GM10248 (cell line): ENCODE data around the gene WDFY2.

Source experiments
- CTCF ChIA-PET: fragments of 300-600 bp; sonication (Branson Sonifier 250); formaldehyde crosslinking; extraction: SDS; loops from one replicate; lab custom pipeline; 2021; ENCODE audit warnings: antibody characterized with exemption; lab: Yijun Ruan, JAX
- POLR2A ChIA-PET: fragments of 350-650 bp; sonication (Branson Sonifier 250); formaldehyde crosslinking; extraction: SDS; loops from one replicate; lab custom pipeline; 2020; ENCODE audit warnings: antibody characterized with exemption; lab: Yijun Ruan, JAX
- DNase-seq: peaks from one replicate; pipeline ENCODE4 v3.0.0; 2012; ENCODE audit errors: extremely low spot score
- CTCF ChIP-seq: IDR thresholded peaks from 2 replicates; pipeline ENCODE4 v1.5.1; 2012; ENCODE audit warnings: mild to moderate bottlenecking, low read depth; ENCODE audit errors: extremely low read depth, missing control alignments, control extremely low read depth

The WDFY2 gene

DNA sequence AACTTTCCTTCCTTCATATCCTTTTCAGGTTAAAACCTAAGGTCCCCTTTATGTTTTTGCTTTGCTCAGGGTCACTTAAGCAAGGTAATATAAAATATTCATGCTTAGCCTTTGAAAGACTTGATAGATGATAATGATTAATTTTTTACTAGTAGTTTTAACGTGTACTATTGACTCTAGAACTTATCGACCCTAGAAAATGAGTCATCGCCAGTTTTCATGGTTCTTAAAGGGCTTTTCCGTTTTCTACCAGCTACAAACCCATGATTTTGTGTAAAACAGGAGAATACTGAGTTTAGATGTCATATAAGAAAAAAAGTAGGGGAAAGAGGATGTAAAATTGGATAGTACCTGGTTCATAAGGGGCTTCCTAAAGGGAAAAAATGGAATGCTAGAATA is 144.0 kb downstream of the WDFY2 start:
- DNase-seq = no peak
- CTCF ChIA-PET = interaction anchor here (0.8 kb wide), 1 partner anchor 11 kb away, joined by 3 read pairs; no protein-coding TSS in a partner anchor
- no peak for TF ChIP-seq CTCF
- POLR2A ChIA-PET = no interaction called here

DNA sequence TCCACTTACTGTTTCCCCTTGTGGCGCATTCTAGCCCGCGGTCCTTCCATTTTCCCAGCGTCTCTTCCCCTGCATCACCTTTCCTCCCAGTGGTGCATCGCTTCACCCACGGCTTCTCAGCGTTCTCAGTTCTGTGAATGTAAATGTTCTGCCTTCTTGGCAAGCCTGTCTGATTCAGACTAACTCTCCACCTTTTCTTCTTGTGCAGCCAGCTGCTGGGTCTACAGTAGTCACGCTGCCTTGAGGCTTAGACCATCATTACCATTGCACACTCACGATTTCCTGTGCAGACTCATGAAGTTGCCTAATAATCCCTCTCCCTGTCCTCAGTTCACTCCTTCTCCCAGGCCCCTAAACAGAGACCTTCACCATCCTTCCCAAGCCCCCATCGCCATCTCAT is 144.7 kb downstream of the WDFY2 start:
- DNase-seq = no peak
- CTCF ChIA-PET = no interaction called here
- POLR2A ChIA-PET = interaction anchor here (0.7 kb wide), 1 partner anchor 36 kb away, joined by 4 read pairs; no protein-coding TSS in a partner anchor
- no peak for TF ChIP-seq CTCF

DNA sequence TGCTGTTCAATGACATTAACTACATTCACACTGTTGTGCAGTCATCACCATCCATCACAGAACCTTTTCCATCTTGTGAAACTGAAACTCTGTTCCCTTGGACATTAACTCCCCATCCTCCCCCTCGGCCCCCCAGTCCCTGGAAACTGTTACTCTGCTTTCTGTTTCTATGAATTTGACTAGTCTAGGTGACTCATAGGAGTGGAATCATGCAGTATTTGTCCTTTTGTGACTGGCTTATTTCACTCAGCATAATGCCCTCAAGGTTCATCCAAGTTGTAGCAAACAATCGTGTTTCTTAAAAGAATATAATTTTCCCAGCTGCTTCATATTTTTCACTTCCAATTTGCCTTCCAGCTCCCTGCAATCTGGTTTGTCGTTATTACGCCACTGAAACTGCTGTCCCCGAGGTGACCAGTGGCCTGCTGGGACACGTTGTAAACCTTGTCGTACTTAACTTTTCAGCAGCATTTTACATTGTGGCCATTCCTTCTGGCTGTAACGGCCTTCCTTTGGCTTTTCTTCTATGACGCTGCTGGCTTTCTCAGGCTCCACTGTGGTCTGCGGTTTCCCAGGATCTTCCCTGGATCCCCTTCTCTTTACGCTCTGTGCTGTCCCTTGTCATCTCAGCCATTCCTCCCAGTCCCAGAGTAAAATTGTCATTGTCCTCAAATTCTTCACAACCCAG is 145.7 kb downstream of the WDFY2 start:
- CTCF ChIA-PET = no interaction called here
- no peak for TF ChIP-seq CTCF
- DNase-seq = no peak
- POLR2A ChIA-PET = interaction anchor here (1.5 kb wide), 1 partner anchor 277 kb away, joined by 5 read pairs; the partner anchor contains the start of gene INTS6

DNA sequence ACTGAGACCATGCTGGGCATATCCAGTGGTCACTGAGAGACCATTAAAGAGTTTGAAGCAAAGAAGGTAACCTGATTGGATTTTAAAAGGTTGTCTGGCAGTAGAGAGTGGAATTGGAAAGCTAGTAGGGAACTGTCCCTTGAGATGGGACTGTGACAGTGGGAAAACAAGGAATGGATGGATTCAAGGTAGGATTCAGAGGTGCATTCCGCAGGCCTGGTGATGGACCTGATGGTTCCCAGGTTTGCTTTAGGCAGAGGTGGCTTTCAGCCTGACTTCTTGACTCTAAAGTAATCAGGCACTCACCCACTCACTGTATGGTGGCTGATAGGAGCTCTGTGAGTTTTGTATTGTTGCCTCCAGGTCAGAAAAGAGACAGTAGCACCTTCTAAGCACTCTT is 146.7 kb downstream of the WDFY2 start:
- TF ChIP-seq CTCF = no peak
- DNase-seq = no peak
- CTCF ChIA-PET = interaction anchor here (1.0 kb wide), 1 partner anchor 38 kb away, joined by 3 read pairs; no protein-coding TSS in a partner anchor
- POLR2A ChIA-PET = interaction anchor here (1.5 kb wide), 1 partner anchor 278 kb away, joined by 5 read pairs; the partner anchor contains the start of gene INTS6

GRCh38 chr13:51731759-51732158 is 147.5 kb downstream of the WDFY2 start:
- no peak for TF ChIP-seq CTCF
- CTCF ChIA-PET = interaction anchor here (1.0 to 1.5 kb wide), 2 partner anchors 11 to 37 kb away, joined by 3 to 5 read pairs; no protein-coding TSS in a partner anchor
- POLR2A ChIA-PET = interaction anchor here (1.5 kb wide), 1 partner anchor 279 kb away, joined by 5 read pairs; the partner anchor contains the start of gene INTS6
- no peak for DNase-seq

- CTCF ChIA-PET = interaction anchor here (1.1 to 1.5 kb wide), 3 partner anchors 11 to 144 kb away, joined by 3 read pairs; no protein-coding TSS in a partner anchor
- no peak for DNase-seq
- no peak for TF ChIP-seq CTCF
- POLR2A ChIA-PET = no interaction called here
These were observed 149.4 kb downstream of the WDFY2 start for GRCh38 chr13:51733374-51734298.
